ENCODE results near the gene MPND. TPM values are rescaled to one million over a fixed set of nuclear protein-coding genes. Genes with fewer than 3 reads are reported as not detected.

The MPND gene
- total and polyA plus RNA-seq, 2 of the 13 experiments (the other 11 are each of a cell fraction or from before 2014, with no cell fraction given): 10.8 to 15.8 TPM

GRCh38 chr19:4391701-4392483 is 48.5 kb downstream of the MPND start (continued):
- TF ChIP-seq HNRNPL (IDR thresholded peaks at IDR 0.05; ENCODE audit: low read depth, low read length) (peak; percentile 38; the same call in 1 of the 2 replicates), CCDC6 (CRISPR knock-in tag; IDR thresholded peaks at IDR 0.05) (no peak; the same call in 1 of the 2 replicates), ZNF407 (CRISPR knock-in tag; IDR thresholded peaks at IDR 0.05; ENCODE audit: not compliant biosample characterization) (no peak), MED1 (CRISPR knock-in tag; IDR thresholded peaks at IDR 0.05) (peak; percentile 83), ZNF766 (CRISPR knock-in tag; IDR thresholded peaks at IDR 0.05; ENCODE audit: borderline replicate concordance) (no peak), ZBTB42 (CRISPR knock-in tag; IDR thresholded peaks at IDR 0.05) (no peak), HDAC2 (CRISPR knock-in tag; IDR thresholded peaks at IDR 0.05) (peak; percentile 70; the same call in 1 of the 2 replicates), ERF (CRISPR knock-in tag; IDR thresholded peaks at IDR 0.05) (0 out of 2 replicates have a peak, but pooled peaks have one; percentile 29), YY1 (IDR thresholded peaks at IDR 0.05; ENCODE audit: insufficient read depth, insufficient replicate concordance, low read depth, low read length) (no peak), SP5 (CRISPR knock-in tag; IDR thresholded peaks at IDR 0.05; ENCODE audit: borderline replicate concordance, low read depth) (0 out of 2 replicates have a peak, but pooled peaks have one; percentile 13), ZFP90 (CRISPR knock-in tag; IDR thresholded peaks at IDR 0.05; ENCODE audit: borderline replicate concordance) (0 out of 2 replicates have a peak, but pooled peaks have one; percentile 25), IRF2 (CRISPR knock-in tag; IDR thresholded peaks at IDR 0.05) (peak; percentile 45; the same call in 1 of the 2 replicates), RNF219 (CRISPR knock-in tag; IDR thresholded peaks at IDR 0.05) (no peak)

All from HepG2 (cell line).